Tibial nerve (tissue), 4 donors: ENCODE measurements around the gene TGFB1I1.

Experiments used
- CTCF ChIP-seq, 5 experiments: fragments of 200-600 bp in 3 of 5; fragments of 450-650 bp in 2 of 5; sonication (generic) in 3 of 5; IDR thresholded peaks; one replicate each; pipeline ENCODE4 v1.5.1; 2016 to 2019; ENCODE audit warnings: antibody characterized with exemption in 5 of 5, mild to moderate bottlenecking in 3 of 5, moderate library complexity in 2 of 5
- EP300 ChIP-seq, 2 donors: sonication (generic); formaldehyde crosslinking; IDR thresholded peaks; one replicate each; pipeline ENCODE4 v1.6.1; 2017; ENCODE audit warnings: antibody characterized with exemption in 2 of 2, mild to moderate bottlenecking in 1 of 2
- POLR2A ChIP-seq, 2 donors: fragments of 450-650 bp; IDR thresholded peaks; one replicate each; pipeline ENCODE4 v1.6.1; 2017; ENCODE audit warnings: antibody characterized with exemption in 2 of 2, mild to moderate bottlenecking in 2 of 2, moderate library complexity in 2 of 2

GRCh38 chr16:31498493-31498892 lies 26.5 kb downstream of the TGFB1I1 start:
- no peak for TF ChIP-seq CTCF (IDR thresholded peaks at IDR 0.05)
- TF ChIP-seq EP300 (IDR thresholded peaks at IDR 0.05): no peak
- no peak for TF ChIP-seq POLR2A (IDR thresholded peaks at IDR 0.05)
